Heart left ventricle (tissue), 13 donors: Measurements from ENCODE around the gene PUS1.

Source experiments
- POLR2A ChIP-seq, 2 donors: fragments of 450-650 bp; IDR thresholded peaks; one replicate each; pipeline ENCODE4 v1.6.1; 2017; ENCODE audit warnings: antibody characterized with exemption in 2 of 2, mild to moderate bottlenecking in 2 of 2, moderate library complexity in 2 of 2
- TF ChIP-seq, protein P1 (sequence below), 12 donors: fragments of 200-600 bp; sonication (generic) in 4 of 12; IDR thresholded peaks; one replicate each; pipeline versions ENCODE4 v1.5.0 to v1.8.0; 2018 to 2022; ENCODE audit warnings: antibody characterized with exemption in 12 of 12, mild to moderate bottlenecking in 5 of 12
- donor health status: ischemic (EF 13 %, LVEDD 7.1; RV severe dilation, severe dysfunction).
- donor health status: DM: no; HTN: yes; CAD: no.
- donor health status: DM: no; HTN: no; CAD: no.
- donor health status: ischemic (EF 25% LVEDD 6.9; RV normal size, moderate dysfunction).
- donor health status: ischemic (EF 25% LVEDD 5.7; RV mildly dilated, moderate dysfunction).
- donor health status: ischemic (EF 35%, LVEDD 5.7; RV mildly dilated, moderate dysfunction).
- donor health status: nonischemic (EF 11% LVEDD 7.7; RV severe dilation, severe dysfunction).
- donor health status: DM: yes; HTN: yes; CAD: no.
- donor health status: PGD.
- donor health status: ischemic (EF 29% LVEDD 5.4; RV normal size, mild dysfunction).
- donor health status: nonischemic (EF 23%, LVEDD 6.1; RV moderate dilation, normal function).

DNA sequence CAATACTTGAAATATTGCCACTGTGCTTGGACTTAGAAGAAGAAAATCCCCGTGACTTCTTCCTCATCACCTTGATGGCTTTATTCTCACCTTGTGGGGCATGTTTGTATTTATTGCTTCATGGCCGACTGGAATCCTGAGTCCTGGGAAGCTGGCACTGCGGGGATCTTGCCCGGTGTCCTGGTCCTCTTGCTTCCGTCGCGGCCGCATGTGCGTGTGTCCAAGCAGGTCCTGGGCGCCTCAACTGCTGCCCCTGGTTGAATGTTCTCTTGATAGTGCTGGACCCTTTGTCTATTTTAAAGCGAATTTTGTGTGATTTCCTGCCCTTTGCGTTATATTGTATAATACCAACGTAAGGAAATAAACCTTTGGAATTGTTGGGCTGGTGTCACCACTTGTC, 6.3 kb upstream of the PUS1 start:
- TF ChIP-seq, protein P1, sequence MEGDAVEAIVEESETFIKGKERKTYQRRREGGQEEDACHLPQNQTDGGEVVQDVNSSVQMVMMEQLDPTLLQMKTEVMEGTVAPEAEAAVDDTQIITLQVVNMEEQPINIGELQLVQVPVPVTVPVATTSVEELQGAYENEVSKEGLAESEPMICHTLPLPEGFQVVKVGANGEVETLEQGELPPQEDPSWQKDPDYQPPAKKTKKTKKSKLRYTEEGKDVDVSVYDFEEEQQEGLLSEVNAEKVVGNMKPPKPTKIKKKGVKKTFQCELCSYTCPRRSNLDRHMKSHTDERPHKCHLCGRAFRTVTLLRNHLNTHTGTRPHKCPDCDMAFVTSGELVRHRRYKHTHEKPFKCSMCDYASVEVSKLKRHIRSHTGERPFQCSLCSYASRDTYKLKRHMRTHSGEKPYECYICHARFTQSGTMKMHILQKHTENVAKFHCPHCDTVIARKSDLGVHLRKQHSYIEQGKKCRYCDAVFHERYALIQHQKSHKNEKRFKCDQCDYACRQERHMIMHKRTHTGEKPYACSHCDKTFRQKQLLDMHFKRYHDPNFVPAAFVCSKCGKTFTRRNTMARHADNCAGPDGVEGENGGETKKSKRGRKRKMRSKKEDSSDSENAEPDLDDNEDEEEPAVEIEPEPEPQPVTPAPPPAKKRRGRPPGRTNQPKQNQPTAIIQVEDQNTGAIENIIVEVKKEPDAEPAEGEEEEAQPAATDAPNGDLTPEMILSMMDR (IDR thresholded peaks at IDR 0.05), result no peak
- TF ChIP-seq POLR2A (IDR thresholded peaks at IDR 0.05), result no peak
